Measurements from ENCODE around the gene ABHD5.

Gene ABHD5

DNA sequence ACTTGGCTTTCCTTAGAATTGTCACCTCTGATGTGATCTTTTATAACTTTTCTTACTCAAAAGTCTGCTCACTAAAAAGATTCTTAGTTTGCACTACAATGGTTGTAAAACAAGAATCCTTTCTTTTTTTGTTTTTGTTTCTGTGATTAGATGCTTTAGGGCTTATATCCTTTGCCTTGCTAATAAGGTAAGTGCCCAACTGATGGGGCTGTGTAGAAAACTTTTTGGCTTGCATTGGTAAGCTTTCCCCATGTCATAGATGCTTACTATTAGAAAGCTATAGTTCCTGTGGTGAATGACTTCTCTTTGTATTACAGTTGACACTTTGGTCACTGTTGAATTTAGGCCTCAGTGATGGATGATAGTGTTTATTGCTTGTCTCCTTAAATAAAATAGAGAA lies 5.1 kb downstream of the ABHD5 start:
- Histone ChIP-seq H3K9me3 (ENCODE audit: control insufficient read depth in 2 of 2, low read length in 2 of 2) (no peaks in the 10 kb centered on the region), H3K27ac (ENCODE audit: low read length) (no peak overlapping the region), H3K4me1 (ENCODE audit: control insufficient read depth, insufficient read depth, low read length) (no peaks in the 10 kb centered on the region), H3K4me3 (ENCODE audit: low read length in 2 of 2) (no peak overlapping the region), H3K27me3 (ENCODE audit: control insufficient read depth in 1 of 2, insufficient read depth in 2 of 2, low read length in 2 of 2) (no peaks in the 10 kb centered on the region), H3K36me3 (ENCODE audit: control insufficient read depth in 2 of 2, insufficient read depth in 2 of 2, low read length in 2 of 2) (no peaks in the 10 kb centered on the region), H3K9ac (ENCODE audit: low read length in 2 of 2) (no peak overlapping the region)

GRCh38 chr3:43696441-43696840 lies 5.7 kb downstream of the ABHD5 start:
- Histone ChIP-seq H3K36me3 (ENCODE audit: control insufficient read depth in 2 of 2, insufficient read depth in 2 of 2, low read length in 2 of 2) (no peaks in the 10 kb centered on the region), H3K27ac (ENCODE audit: low read length) (no peak overlapping the region), H3K4me3 (ENCODE audit: low read length in 2 of 2) (no peak overlapping the region), H3K27me3 (ENCODE audit: control insufficient read depth in 1 of 2, insufficient read depth in 2 of 2, low read length in 2 of 2) (no peaks in the 10 kb centered on the region), H3K4me1 (ENCODE audit: control insufficient read depth, insufficient read depth, low read length) (no peaks in the 10 kb centered on the region), H3K9me3 (ENCODE audit: control insufficient read depth in 2 of 2, low read length in 2 of 2) (no peaks in the 10 kb centered on the region), H3K9ac (ENCODE audit: low read length in 2 of 2) (no peak overlapping the region)

DNA sequence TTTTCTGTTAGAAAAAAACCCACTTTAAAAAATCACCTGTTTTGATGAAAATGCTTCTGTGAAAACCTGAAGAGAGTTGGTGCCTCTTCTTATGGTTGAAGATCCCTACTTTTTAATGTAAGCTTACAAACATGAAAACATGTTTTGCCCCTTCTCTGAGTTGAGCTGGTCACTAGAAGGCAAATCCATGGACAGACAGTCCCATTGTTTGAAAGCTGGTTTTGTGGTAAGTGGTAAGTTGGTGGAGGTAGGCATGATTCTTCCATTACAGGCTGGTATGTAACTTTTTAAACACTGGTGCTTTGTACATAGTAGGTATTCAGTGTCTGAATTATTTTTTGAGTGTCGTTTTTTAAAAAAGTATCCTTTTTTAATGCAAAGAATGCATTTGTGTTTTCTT lies 6.1 kb downstream of the ABHD5 start:
- H3K9me3 ChIP-seq (ENCODE audit: control insufficient read depth in 2 of 2, low read length in 2 of 2): no peaks in the 10 kb centered on the region
- H3K27me3 ChIP-seq (ENCODE audit: control insufficient read depth in 1 of 2, insufficient read depth in 2 of 2, low read length in 2 of 2): no peaks in the 10 kb centered on the region
- H3K9ac ChIP-seq (ENCODE audit: low read length in 2 of 2): no peak overlapping the region
- no peaks in the 10 kb centered on the region for H3K4me1 ChIP-seq (ENCODE audit: control insufficient read depth, insufficient read depth, low read length)
- H3K27ac ChIP-seq (ENCODE audit: low read length): no peak overlapping the region
- no peaks in the 10 kb centered on the region for H3K36me3 ChIP-seq (ENCODE audit: control insufficient read depth in 2 of 2, insufficient read depth in 2 of 2, low read length in 2 of 2)
- H3K4me3 ChIP-seq (ENCODE audit: low read length in 2 of 2): no peak overlapping the region

DNA sequence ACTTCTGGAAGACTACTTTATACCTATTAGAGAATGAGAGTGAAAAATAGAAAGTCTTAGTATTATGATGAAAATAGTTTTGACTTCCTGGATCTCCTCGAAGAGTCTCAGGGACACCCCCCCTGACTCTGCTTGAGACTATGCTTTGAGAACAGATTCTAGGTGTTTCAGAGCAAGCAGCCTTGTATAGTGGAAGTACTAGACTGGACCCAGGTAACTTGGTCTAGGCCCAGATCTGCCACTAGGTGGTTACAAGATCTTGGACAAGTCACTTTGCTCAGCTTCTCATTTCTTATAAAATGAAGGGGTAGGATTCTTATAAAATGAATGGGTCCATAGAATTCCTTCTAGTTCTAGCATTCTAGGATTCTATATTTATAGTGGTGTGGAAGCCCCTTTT lies 9.1 kb downstream of the ABHD5 start:
- Histone ChIP-seq H3K9ac (ENCODE audit: low read length in 2 of 2) (no peak overlapping the region), H3K4me3 (ENCODE audit: low read length in 2 of 2) (no peak overlapping the region), H3K36me3 (ENCODE audit: control insufficient read depth in 2 of 2, insufficient read depth in 2 of 2, low read length in 2 of 2) (peaks cover 4 to 5% of the 10 kb centered on the region in 2 donors), H3K9me3 (ENCODE audit: control insufficient read depth in 2 of 2, low read length in 2 of 2) (no peaks in the 10 kb centered on the region), H3K4me1 (ENCODE audit: control insufficient read depth, insufficient read depth, low read length) (no peaks in the 10 kb centered on the region), H3K27ac (ENCODE audit: low read length) (no peak overlapping the region), H3K27me3 (ENCODE audit: control insufficient read depth in 1 of 2, insufficient read depth in 2 of 2, low read length in 2 of 2) (no peaks in the 10 kb centered on the region)

- Histone ChIP-seq H3K4me3 (ENCODE audit: low read length in 2 of 2) (no peak overlapping the region), H3K4me1 (ENCODE audit: control insufficient read depth, insufficient read depth, low read length) (no peaks in the 10 kb centered on the region), H3K9me3 (ENCODE audit: control insufficient read depth in 2 of 2, low read length in 2 of 2) (no peaks in the 10 kb centered on the region), H3K36me3 (ENCODE audit: control insufficient read depth in 2 of 2, insufficient read depth in 2 of 2, low read length in 2 of 2) (peaks cover 4 to 5% of the 10 kb centered on the region in 2 donors), H3K27ac (ENCODE audit: low read length) (no peak overlapping the region), H3K27me3 (ENCODE audit: control insufficient read depth in 1 of 2, insufficient read depth in 2 of 2, low read length in 2 of 2) (no peaks in the 10 kb centered on the region), H3K9ac (ENCODE audit: low read length in 2 of 2) (no peak overlapping the region)
These were observed 14.0 kb downstream of the ABHD5 start for GRCh38 chr3:43704697-43705096.

GRCh38 chr3:43706342-43706741 lies 15.6 kb downstream of the ABHD5 start:
- Histone ChIP-seq H3K4me3 (ENCODE audit: low read length in 2 of 2) (no peak overlapping the region), H3K27ac (ENCODE audit: low read length) (no peak overlapping the region), H3K27me3 (ENCODE audit: control insufficient read depth in 1 of 2, insufficient read depth in 2 of 2, low read length in 2 of 2) (no peaks in the 10 kb centered on the region), H3K4me1 (ENCODE audit: control insufficient read depth, insufficient read depth, low read length) (no peaks in the 10 kb centered on the region), H3K36me3 (ENCODE audit: control insufficient read depth in 2 of 2, insufficient read depth in 2 of 2, low read length in 2 of 2) (peaks cover 4 to 5% of the 10 kb centered on the region in 2 donors), H3K9ac (ENCODE audit: low read length in 2 of 2) (no peak overlapping the region), H3K9me3 (ENCODE audit: control insufficient read depth in 2 of 2, low read length in 2 of 2) (no peaks in the 10 kb centered on the region)

DNA sequence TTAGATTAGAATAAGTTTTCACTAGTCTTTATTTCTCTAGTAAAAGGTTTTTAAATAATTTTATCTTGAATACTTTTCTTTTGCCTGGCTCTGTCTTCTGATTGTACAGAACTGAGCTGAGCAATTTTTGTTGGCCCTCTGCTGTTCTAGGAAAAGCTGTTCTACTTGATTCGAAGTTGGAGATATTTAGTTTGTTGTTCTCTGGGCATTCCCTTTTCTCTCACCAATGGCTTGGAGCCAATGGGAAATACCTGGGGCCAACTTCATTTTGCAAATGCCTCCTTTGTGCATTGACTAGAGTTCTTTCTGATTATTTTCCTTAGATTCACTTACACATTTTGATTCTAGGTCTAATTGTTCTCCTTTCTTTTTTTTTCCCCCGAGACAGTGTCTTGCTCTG lies 16.5 kb downstream of the ABHD5 start:
- H3K27ac ChIP-seq (ENCODE audit: low read length): no peak overlapping the region
- no peaks in the 10 kb centered on the region for H3K4me1 ChIP-seq (ENCODE audit: control insufficient read depth, insufficient read depth, low read length)
- H3K36me3 ChIP-seq (ENCODE audit: control insufficient read depth in 2 of 2, insufficient read depth in 2 of 2, low read length in 2 of 2): peaks cover 5 to 11% of the 10 kb centered on the region in 2 donors
- H3K9me3 ChIP-seq (ENCODE audit: control insufficient read depth in 2 of 2, low read length in 2 of 2): no peaks in the 10 kb centered on the region
- no peak overlapping the region for H3K9ac ChIP-seq (ENCODE audit: low read length in 2 of 2)
- no peaks in the 10 kb centered on the region for H3K27me3 ChIP-seq (ENCODE audit: control insufficient read depth in 1 of 2, insufficient read depth in 2 of 2, low read length in 2 of 2)
- H3K4me3 ChIP-seq (ENCODE audit: low read length in 2 of 2): no peak overlapping the region

- H3K9ac ChIP-seq (ENCODE audit: low read length in 2 of 2): no peak overlapping the region
- H3K4me1 ChIP-seq (ENCODE audit: control insufficient read depth, insufficient read depth, low read length): no peaks in the 10 kb centered on the region
- no peak overlapping the region for H3K4me3 ChIP-seq (ENCODE audit: low read length in 2 of 2)
- H3K36me3 ChIP-seq (ENCODE audit: control insufficient read depth in 2 of 2, insufficient read depth in 2 of 2, low read length in 2 of 2): peaks cover 6 to 15% of the 10 kb centered on the region in 2 donors
- no peak overlapping the region for H3K27ac ChIP-seq (ENCODE audit: low read length)
- H3K9me3 ChIP-seq (ENCODE audit: control insufficient read depth in 2 of 2, low read length in 2 of 2): no peaks in the 10 kb centered on the region
- no peaks in the 10 kb centered on the region for H3K27me3 ChIP-seq (ENCODE audit: control insufficient read depth in 1 of 2, insufficient read depth in 2 of 2, low read length in 2 of 2)
These were observed 17.3 kb downstream of the ABHD5 start for GRCh38 chr3:43707998-43708397.

DNA sequence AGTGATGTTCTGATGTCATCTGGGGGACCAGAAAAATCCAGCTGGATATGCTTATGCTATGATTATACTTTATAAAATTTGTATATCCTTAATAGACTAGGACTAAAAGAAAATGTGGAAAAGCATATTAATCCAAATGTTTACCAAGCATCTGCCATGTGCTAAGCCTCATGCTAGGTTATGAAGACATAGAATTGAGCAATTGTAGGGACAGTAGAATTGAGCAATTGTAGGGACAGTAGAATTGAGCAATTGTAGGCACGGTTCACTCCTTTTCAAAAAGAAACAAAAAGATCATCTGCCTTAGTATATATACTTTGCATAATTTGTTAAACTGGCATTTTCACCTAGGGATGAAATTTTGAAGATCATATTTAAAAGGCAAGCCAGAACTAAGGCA lies 18.3 kb downstream of the ABHD5 start:
- H3K27me3 ChIP-seq (ENCODE audit: control insufficient read depth in 1 of 2, insufficient read depth in 2 of 2, low read length in 2 of 2): no peaks in the 10 kb centered on the region
- no peak overlapping the region for H3K27ac ChIP-seq (ENCODE audit: low read length)
- H3K9me3 ChIP-seq (ENCODE audit: control insufficient read depth in 2 of 2, low read length in 2 of 2): no peaks in the 10 kb centered on the region
- H3K4me1 ChIP-seq (ENCODE audit: control insufficient read depth, insufficient read depth, low read length): no peaks in the 10 kb centered on the region
- no peak overlapping the region for H3K4me3 ChIP-seq (ENCODE audit: low read length in 2 of 2)
- peaks cover 6 to 15% of the 10 kb centered on the region in 2 donors for H3K36me3 ChIP-seq (ENCODE audit: control insufficient read depth in 2 of 2, insufficient read depth in 2 of 2, low read length in 2 of 2)
- H3K9ac ChIP-seq (ENCODE audit: low read length in 2 of 2): no peak overlapping the region

DNA sequence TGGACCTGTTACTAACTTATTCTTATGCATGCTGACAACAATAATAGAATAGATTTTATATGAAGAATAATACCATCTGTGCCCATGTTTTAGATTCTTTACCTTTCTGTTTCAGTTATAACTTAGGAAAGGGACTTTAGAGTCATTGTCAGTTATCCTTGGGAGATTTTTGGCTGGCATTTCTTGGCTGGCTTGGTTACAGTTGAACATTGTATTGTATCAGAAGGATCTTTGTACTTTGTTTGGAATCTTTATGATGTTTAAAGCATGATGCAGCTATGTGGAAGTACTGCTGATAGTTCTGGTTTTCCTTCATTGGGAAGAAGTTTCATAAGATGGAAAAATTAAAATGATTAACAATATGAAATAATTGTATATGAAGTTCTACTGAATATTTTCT lies 19.9 kb downstream of the ABHD5 start:
- peaks cover 6 to 15% of the 10 kb centered on the region in 2 donors for H3K36me3 ChIP-seq (ENCODE audit: control insufficient read depth in 2 of 2, insufficient read depth in 2 of 2, low read length in 2 of 2)
- H3K4me3 ChIP-seq (ENCODE audit: low read length in 2 of 2): no peak overlapping the region
- H3K9me3 ChIP-seq (ENCODE audit: control insufficient read depth in 2 of 2, low read length in 2 of 2): no peaks in the 10 kb centered on the region
- no peaks in the 10 kb centered on the region for H3K4me1 ChIP-seq (ENCODE audit: control insufficient read depth, insufficient read depth, low read length)
- H3K9ac ChIP-seq (ENCODE audit: low read length in 2 of 2): no peak overlapping the region
- H3K27me3 ChIP-seq (ENCODE audit: control insufficient read depth in 1 of 2, insufficient read depth in 2 of 2, low read length in 2 of 2): no peaks in the 10 kb centered on the region
- no peak overlapping the region for H3K27ac ChIP-seq (ENCODE audit: low read length)

- Histone ChIP-seq H3K27ac (ENCODE audit: low read length) (no peak overlapping the region), H3K4me3 (ENCODE audit: low read length in 2 of 2) (no peak overlapping the region), H3K36me3 (ENCODE audit: control insufficient read depth in 2 of 2, insufficient read depth in 2 of 2, low read length in 2 of 2) (peaks cover 4% of the 10 kb centered on the region in 2 donors), H3K4me1 (ENCODE audit: control insufficient read depth, insufficient read depth, low read length) (no peaks in the 10 kb centered on the region), H3K9me3 (ENCODE audit: control insufficient read depth in 2 of 2, low read length in 2 of 2) (no peaks in the 10 kb centered on the region), H3K27me3 (ENCODE audit: control insufficient read depth in 1 of 2, insufficient read depth in 2 of 2, low read length in 2 of 2) (no peaks in the 10 kb centered on the region), H3K9ac (ENCODE audit: low read length in 2 of 2) (no peak overlapping the region)
These were observed 27.6 kb downstream of the ABHD5 start for GRCh38 chr3:43718296-43718695.

Measured in stomach smooth muscle (tissue), 2 donors.